ENCODE results near the gene MOSMO.

DNA sequence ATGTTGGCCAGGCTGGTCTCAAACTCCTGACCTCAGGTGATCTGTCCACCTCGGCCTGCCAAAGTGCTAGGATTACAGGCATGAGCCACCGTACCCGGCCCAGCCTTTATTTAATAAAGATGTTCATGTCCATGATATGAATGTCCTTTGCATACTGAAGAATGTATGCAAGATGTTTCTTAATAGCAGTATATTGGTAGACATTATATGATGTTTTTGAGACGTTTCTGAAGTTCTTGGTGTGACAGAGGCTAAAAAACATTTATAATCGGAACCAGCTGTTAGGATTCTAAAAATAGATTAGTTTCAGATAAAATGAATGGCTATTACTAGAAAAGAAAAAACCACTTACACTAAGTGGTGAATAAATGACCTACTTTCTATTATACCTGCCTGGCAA, 18.8 kb upstream of the MOSMO start:
- no peak for TF ChIP-seq EZH2 (IDR thresholded peaks at IDR 0.05; ENCODE audit: borderline replicate concordance, low read depth, low read length, severe bottlenecking)
- TF ChIP-seq, protein P1, sequence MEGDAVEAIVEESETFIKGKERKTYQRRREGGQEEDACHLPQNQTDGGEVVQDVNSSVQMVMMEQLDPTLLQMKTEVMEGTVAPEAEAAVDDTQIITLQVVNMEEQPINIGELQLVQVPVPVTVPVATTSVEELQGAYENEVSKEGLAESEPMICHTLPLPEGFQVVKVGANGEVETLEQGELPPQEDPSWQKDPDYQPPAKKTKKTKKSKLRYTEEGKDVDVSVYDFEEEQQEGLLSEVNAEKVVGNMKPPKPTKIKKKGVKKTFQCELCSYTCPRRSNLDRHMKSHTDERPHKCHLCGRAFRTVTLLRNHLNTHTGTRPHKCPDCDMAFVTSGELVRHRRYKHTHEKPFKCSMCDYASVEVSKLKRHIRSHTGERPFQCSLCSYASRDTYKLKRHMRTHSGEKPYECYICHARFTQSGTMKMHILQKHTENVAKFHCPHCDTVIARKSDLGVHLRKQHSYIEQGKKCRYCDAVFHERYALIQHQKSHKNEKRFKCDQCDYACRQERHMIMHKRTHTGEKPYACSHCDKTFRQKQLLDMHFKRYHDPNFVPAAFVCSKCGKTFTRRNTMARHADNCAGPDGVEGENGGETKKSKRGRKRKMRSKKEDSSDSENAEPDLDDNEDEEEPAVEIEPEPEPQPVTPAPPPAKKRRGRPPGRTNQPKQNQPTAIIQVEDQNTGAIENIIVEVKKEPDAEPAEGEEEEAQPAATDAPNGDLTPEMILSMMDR (IDR thresholded peaks at IDR 0.05; ENCODE audit: borderline replicate concordance, extremely low read depth, low read length, poor library complexity, severe bottlenecking), result no peak

Measured in DND-41 (cell line).